Stimulated activated CD4-positive, alpha-beta T cell treated with anti-CD3 and anti-CD28 coated beads, TNF-alpha, amount 100 ng/mL, for 24 hours (primary cell): Measurements from ENCODE around the gene DEFB124.
"Not testable (repeated sequence)": the region's sequence is repeated elsewhere in the genome, so short reads cannot be mapped to it uniquely, and the experiment has no call there.

Source experiments
- DNase-seq, 3 experiments: peaks; one replicate each; pipeline ENCODE4 v3.0.0-alpha.2; 2020; ENCODE audit warnings: low read depth in 3 of 3

DEFB124 gene

DNA sequence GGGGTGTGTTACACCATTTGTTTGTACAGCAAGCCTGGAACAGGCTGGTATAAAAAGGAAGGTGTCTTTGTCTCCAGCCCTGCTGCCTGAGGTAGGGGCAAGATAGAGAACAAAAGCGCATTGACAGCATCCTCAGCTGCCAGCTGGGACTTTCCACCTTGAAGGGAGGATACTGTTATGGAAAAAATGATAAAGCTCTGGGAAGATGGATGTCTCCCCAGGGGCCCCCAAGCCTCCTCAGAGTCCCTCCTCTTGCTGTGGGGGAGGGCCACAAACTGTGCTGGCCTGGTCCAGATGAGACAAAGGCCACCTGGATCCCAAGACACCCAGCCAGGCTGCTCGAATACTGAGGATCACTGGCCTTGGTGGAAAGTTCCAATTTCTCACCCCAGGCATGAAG, 13.2 kb upstream of the DEFB124 start:
- DNase-seq, result no peak

DNA sequence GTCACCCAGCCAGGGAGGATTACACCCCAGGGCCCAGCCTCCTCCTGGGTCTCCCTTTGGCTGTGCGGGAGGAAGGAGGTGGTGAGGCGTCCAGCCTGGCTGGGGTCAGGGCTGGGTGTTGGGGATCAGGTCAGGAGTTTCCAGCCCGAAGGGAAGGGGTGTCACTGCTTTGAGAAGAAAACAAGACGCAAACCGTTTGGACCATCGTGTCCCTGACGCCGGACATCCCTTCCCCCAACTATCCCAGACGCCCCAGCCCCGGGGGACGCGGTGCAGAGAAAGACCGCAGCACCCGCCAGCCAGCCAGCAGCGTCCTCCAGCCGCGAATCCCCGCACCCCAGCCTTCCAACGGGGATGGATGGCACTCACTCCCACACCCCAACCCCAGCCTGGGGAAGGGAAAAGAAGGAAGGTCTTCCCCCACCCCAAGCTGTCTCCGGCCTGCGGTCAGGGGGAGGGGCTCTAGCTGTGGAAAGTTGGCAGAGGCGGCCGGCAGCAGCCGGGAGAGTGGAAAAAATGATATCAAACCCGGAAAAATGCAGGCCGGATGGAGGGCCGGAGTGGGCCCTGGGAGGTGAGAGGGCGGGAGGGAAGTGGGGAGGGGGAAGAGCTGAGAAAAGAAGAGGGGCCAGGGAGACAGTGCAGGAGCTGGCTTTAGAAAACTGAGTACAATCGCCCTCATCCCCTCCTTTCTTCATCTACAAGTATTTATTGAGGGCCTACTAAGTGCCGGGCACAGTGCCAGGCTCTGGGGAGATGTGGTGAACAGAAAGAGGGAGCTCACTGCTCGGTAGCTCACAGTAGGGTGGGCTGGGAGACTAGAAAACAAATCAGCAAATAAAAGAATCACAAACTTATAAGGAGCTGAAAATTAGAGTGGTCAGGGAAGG, 10.8 kb upstream of the DEFB124 start:
- peak in 1 of 3 experiments; percentile 32 for DNase-seq

DNA sequence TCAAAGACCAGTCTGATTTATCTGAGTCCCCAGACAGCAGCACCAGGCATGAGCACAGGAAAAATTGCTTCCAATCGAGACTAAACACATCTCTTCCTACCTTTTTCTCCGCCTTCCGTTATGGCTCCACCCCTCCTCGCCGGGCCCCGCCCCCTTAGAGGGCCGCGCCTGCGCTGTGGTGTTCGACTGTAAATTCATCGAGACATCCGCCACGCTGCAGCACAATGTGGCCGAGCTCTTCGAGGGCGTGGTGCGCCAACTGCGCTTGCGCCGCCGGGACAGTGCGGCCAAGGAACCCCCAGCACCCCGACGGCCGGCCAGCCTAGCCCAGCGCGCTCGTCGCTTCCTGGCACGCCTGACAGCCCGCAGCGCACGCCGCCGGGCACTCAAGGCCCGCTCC, 9.1 kb upstream of the DEFB124 start:
- peak in 1 of 3 experiments; percentile 18 for DNase-seq

DNA sequence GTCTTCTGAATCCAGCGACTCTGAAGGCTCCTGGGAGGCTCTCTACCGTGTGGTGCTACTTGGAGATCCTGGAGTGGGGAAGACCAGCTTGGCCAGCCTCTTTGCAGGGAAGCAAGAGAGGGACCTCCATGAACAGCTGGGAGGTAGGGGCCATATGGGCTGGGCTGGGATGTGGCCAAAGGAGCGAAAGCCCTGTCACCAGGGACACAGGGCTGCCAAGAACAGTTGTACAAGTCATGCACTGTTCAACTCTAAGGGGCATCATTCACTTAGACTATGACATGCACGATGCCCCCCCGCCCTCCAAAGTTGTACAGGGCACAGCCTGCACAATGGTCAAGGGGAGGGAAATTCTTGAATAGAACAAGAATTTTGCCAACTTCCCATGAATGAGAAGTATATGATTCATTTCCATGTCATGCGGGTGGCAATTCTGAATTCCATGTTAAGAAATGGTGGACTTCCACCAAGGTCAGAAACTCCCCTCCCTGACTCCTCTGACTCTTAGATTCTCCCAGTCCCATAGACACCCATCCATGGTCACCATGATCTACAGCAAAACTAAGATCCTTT, 1.8 kb upstream of the DEFB124 start:
- DNase-seq, result no peak

DNA sequence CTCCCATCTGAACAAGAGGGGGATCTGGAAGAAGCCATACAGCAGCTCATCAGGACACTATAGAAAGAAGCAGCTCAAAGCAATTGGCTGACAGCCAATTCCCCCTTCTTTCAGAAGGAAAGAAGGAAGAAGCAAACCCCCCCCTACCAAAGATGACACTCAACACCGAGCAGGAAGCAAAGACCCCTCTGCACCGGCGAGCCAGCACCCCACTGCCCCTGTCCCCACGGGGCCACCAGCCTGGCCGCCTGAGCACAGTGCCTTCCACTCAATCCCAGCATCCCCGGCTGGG, 1.3 kb upstream of the DEFB124 start:
- DNase-seq, result no peak

DNA sequence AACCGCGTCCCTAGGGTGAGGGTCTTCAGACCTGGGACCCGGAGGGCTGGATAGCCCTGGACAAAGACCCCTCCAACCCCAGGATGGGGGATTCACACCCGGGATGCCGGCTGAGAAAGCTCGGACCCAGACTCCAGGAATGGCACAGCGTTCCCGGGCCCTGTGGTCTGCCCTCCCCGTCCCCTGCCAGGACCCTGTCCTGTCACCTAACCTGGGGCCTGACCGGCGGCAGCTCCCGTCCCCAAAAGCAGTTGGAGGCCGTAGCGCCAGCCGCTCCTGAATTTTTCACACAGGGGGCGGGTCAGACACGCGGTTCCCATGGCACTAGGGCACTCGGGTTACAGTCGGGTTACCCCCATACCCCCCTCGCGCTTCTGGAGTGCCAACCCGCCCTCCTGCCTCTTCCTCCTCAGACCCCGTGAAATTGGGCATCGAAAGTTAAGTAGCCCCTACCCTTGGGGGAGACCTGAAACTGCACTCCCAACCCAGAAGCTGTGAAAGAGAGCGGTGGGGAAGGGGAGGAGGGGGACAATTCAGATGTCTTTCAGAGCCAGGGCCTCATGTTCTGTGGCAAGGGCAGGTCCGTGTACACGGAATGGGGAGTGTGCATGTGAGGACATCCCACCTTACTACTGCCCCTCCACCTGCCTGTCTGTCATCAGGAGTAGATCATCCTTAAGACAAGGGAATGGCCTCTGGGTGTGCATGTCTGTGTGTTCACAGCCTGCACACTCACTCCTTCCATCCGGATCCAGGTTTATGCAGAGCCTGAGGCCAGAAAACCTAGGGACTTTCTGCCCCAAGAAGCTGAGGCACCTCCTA, 756 bp upstream of the DEFB124 start:
- DNase-seq, result no peak

DNA sequence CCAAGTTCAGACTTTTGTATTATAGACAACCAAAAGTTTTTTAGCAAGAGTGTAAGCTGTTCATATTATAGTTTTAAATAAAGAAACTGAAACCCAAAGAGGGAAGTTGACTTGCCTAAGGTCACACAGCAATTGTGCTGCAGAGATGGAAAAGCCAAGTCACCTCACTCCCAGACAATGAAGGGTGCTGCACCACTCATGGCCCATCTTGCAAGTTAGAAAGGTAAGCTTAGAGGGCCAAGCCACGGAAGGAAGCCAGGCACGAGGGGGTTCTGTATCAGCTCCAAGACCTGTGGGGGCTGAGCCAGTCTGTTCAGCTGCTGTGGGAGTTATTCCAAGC, 860 bp downstream of the DEFB124 start:
- DNase-seq, result no peak

DNA sequence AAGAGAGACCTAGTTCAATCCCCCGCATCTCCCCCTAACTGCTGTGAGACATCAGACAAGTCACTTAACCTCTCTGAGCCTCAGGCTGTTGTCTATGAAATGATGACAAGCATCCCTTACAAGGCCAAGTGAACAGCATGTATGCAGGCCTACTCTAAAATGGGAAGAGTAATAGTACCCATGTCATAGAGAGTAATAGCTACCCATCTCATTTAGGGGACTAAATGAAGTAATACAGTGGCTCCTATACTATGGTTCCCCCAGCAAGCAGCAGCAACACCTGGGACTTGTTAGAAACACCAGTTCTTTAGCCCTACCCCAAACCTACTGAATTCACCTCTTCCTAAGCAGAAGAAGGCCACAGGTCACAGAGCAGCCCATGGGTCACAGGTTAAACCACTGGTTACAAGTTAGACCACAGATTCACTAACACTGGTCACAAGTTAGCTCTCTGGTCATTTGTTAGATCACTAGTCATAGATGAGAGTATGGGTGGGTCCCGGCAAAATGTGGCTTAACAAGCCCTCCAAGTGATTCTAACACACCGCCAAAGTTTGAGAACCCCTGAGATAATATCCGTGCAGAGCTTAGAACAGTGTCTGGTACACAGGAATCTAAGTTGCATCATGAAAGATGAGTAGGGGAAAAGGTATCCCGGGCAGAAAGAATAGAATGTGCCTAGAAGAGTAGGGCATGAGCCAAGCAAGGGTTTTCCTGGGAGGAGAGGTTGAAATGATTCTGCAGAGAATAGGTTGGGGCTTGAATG, 1.4 kb downstream of the DEFB124 start:
- DNase-seq, result no peak

DNA sequence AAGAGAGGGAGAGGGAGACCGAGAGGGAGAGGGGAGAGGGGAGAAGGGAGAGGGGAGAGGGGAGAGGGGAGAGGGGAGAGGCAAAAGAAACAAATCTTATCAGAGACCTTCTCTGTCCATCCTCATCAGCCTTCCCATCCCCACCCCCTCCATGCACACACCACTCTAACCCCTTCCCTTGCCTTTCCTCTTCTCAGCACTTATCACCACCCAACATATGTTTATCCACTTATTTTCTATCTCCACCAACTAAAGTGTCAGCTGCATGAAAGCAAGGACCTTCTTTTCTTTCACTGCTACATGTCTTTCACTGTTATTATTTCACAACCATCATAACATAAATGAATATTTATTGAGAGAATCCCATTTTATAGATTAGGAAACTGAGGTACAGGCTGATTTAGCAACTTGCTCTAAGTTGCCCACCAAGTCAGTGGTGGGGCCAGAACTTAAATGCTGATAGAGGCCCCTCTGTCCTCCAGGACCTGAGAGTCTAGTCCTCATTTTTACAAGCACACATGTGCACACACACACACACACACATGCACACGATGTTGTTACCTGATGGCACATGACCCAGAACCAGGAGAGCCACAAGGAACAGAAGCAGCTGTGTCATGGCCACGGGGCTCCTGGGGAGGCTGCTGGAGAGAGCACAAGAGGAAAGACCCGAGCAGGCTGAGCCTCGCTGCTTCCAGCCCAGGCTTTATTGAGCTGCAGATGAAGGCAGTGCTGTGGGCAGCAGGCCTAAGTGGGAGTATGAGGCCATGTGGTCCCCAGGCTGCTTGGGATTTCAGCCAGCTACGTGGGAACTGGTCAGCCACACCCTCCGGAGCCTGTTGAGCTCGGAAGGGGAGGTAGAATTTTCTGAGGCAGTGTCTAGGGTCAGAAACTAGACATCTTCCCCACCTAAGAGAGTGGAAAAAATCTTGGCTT, 2.3 kb downstream of the DEFB124 start:
- DNase-seq, result no peak

DNA sequence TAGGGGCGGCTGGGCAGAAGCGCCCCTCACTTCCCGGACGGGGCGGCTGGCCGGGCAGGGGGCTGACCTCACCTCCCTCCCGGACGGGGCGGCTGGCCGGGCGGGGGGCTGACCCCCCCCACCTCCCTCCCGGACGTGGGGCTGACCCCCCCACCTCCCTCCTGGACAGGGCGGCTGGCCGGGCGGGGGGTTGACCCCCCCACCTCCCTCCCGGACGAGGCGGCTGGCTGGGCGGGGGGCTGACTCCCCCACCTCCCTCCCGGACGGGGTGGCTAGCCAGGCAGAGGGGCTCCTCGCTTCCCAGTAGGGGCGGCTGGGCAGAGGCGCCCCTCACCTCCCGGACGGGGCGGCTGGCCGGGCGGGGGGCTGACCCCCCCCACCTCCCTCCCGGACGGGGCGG, 4.0 kb downstream of the DEFB124 start:
- DNase-seq, result not testable (repeated sequence)

DNA sequence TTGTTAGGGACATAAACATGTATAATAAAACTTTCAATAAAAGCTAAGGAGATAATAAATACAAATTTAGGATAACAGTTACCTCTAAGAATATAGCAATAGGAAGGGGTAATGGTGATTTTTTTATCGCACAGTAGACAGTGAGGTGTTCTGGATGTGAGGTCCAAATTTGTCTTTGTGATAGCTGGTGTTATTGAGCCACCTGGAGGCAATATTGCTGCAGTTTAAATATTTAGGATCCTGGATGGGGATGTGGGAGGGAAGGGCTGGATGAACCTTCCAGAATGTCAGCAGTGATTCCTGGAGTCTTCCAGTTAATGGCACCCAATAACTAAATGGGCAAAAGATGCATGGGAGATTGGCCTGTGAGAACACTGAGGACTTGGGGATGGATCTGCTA, 20.6 kb downstream of the DEFB124 start:
- no peak for DNase-seq

DNA sequence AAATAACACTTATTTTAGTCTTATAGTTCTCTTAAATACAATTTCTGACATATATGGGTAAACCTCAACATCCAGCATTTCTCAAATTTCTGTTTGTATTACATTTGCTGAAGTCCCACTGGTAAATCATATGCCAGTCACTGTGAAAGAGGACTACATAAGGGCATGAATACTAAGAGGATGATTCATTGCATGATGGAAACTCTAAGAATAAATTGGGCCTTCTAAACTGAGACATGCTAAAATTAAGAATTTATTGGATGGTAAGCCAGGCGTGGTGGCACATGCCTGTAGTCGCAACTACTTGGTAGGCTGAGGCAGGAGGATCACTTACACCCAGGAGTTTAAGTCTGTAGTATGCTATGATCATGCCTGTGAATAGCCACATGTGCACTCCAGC, 22.4 kb downstream of the DEFB124 start:
- DNase-seq, result no peak

DNA sequence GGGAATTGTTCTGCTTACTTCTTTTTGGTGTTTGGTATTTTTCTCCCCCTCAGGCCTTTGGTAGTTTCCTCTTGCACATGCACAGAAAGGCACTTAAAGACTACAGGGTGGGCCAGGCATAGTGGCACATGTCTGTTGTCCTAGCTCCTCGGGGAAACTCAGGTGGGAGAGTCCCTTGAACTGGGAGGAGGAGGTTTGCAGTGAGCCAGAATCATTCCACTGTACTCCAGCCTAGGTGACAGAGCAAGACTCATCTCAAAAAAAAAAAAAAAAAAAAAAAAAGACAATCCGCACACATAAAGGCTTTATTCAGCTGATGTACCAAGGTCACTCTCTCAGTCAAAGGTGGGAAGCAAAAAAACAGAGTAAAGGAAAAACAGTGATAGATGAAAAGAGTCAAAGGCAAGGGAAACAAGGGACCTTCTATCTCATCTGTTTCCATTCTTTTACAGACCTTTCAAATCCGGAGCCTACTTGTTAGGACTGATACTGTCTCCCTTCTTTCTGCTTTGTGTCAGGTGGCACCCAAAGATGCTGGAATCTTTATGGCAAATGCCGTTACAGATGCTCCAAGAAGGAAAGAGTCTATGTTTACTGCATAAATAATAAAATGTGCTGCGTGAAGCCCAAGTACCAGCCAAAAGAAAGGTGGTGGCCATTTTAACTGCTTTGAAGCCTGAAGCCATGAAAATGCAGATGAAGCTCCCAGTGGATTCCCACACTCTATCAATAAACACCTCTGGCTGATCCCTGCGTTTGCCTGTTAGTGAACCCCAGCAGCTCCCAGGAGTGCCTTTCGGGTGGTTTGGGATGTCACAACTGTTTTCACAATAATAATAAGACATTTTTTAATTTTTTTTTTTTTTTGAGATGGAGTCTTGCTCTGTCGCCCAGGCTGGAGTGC, 25.2 kb downstream of the DEFB124 start:
- DNase-seq, result no peak

DNA sequence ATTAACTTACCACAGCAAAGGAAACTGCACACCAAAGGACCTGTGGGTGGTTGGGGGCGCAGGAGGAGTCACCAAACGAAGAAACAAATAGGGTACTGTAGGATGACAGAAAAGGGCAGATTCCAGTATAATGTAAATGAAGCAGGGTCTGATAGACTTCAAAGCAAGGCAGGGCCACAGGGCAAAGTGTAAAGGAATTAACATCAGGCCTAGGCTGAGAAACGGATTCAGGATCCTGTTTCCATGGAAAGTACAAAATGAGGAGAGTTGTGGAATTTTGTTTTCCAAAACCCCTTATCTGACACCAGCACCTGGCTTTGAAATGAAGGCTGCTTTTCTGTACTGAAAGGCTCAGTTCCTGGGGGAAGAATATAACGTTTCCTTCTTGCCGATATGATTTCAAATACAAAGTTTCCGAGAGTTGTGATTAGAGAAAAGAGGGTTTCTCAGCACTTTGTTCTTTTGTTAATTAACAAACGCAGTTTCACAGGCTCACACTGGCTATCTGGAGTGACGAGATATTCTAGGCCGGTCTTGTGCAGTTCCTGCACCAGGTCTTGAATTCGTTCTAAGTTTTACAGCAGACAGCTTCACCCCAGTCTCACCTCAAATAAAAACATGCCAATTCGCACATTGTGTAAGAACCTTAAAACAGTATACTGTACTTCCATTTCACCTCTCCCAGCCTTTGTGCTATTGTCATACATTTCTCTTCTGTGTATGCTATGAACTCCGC, 28.7 kb downstream of the DEFB124 start:
- no peak for DNase-seq

DNA sequence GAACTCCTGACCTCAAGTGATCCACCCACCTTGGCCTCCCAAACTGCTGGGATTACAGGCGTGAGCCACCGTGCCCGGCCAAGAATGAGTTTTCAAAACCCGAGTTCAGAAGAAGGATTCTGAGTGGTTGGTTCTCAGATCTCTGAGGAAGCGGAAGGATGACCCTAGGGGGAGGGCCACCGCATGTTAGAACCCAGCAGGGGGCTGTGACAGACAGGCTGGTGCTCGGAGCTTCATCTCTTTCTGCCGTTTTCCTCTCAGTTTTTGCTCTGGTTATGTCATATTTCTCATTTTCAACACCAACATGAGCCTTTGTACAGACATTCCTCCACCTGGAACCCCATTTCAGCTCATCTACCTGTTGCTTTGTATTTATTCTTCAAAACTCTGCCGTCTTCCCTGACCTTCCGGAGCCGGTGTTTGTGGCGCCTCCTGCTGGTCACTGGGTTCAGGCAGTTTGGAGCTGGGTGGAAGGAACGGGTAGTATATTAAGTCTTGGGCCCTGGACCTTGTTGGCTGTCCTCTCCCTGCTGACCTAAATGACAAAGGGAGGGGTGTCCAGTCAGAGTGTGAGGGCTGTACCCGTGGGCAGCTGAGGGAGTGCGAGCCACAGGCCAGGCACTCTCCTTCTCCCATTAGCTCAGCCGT, 34.8 kb downstream of the DEFB124 start, which contains the start of gene DEFB123:
Gene DEFB123, plus strand, starts transcription at position 621 of the 648 bp plus-strand sequence. CDS start 67 bp downstream, outside the sequence.
- DNase-seq, result peak in 1 of 3 experiments; percentile 16

DNA sequence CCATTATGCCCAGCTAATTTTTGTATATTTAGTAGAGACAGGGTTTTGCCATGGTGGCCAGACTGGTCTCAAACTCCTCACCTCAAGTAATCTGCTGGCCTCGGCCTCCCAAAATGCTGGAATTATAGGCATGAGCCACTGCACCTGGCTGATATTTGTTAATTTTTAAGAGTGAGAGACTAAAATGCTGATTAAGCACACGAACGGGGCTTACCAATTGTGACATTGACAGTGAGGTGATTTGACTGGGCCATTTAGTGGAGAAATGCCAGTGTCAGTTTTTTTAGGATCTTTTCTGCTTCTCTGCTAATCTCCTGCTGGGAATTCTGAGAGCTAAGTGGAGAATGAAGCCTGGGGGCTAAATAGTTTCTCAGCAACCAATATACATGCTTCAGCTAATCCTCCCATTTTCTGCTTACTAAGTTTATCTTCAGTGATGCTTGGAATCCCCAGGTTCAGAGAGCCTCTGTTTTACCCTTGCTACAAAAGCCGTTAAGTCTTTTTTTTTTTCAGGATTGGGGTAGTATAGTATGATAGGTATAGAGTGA, 44.3 kb downstream of the DEFB124 start:
- no peak for DNase-seq

DNA sequence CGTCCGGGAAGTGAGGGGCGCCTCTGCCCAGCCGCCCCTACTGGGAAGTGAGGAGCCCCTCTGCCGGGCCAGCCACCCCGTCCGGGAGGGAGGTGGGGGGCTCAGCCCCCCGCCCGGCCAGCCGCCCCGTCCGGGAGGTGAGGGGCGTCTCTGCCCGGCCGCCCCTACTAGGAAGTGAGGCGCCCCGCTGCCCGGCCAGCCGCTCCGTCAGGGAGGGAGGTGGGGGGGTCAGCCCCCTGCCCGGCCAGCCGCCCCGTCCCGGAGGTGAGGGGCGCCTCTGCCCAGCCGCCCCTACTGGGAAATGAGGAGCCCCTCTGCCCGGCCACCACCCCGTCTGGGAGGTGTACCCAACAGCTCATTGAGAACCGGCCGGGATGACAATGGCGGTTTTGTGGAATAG, 47.4 kb downstream of the DEFB124 start:
- not testable (repeated sequence) for DNase-seq

DNA sequence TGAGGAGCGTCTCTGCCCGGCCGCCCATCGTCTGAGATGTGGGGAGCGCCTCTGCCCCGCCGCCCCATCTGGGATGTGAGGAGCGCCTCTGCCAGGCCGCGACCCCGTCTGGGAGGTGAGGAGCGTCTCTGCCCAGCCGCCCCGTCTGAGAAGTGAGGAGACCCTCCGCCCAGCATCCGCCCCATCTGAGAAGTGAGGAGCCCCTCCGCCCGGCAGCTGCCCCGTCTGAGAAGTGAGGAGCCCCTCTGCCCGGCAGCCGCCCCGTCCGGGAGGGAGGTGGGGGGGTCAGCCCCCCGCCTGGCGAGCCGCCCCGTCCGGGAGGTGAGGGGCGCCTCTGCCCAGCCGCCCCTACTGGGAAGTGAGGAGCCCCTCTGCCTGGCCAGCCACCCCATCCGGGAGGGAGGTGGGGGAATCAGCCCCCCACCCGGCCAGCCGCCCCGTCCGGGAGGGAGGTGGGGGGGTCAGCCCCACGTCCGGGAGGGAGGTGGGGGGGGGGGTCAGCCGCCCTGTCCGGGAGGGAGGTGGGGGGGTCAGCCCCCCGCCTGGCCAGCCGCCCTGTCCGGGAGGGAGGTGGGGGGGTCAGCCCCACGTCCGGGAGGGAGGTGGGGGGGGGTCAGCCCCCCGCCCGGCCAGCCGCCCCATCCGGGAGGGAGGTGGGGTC, 47.9 kb downstream of the DEFB124 start:
- DNase-seq, result not testable (repeated sequence)
